Ammon's horn (tissue), 1 donor: ENCODE results near the gene CTNNB1.
"Not testable (repeated sequence)": the region's sequence is repeated elsewhere in the genome, so short reads cannot be mapped to it uniquely, and the experiment has no call there.

Experiments used
- DNase-seq: peaks from one replicate; pipeline ENCODE4 v3.0.0-alpha.2; 2016; ENCODE audit warnings: low spot score

Gene CTNNB1

DNA sequence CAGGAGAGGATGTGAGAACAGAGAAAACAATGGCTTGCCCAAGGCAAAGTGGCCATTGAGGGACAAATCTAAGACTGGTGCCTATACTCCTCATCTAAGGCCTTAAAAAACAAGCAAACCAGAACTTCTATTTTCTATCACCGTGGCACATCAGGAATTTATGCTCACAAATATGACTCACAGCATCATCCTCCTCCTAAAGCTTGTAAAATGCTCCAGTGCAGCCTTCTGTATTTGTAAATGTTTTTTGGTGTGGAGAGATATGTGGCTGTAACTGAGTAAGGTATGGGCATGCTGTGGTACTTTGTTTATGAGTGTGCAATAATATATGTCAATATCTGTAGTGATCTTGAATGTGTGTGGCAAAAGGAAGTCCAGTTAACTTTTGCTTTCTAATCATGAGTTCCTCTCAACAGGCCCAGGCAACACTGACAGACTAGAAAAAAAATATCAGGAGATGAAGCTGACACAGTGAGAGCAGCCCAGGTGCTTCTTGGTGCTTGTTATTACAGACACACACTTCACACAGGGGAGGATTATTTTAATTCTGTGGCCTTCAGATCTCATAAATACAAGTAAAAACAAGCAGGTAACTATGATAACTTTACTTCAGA is 60.3 kb downstream of the CTNNB1 start:
- no peak for DNase-seq

DNA sequence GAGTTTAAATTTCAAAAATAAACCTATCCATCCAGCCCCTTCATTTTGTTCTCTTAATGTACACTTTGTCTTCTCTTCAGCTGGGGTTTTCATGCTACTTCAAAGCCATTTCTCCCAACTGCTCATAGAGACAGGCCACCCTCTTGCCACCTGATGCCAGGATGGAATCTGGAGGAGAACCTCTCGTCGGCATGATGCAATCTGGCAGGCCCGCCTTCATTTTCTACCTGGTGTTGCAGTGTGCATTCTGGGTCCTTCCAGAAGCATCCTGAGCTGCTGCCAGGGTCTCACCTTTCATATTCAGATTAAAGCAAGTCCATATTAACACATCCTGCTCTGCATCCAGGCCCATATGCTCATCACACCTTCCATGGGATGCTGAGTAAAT is 60.8 kb downstream of the CTNNB1 start:
- DNase-seq, result no peak

GRCh38 chr3:41265011-41265545 is 65.8 kb downstream of the CTNNB1 start:
- DNase-seq, result no peak

GRCh38 chr3:41265823-41266273 is 66.5 kb downstream of the CTNNB1 start:
- no peak for DNase-seq

DNA sequence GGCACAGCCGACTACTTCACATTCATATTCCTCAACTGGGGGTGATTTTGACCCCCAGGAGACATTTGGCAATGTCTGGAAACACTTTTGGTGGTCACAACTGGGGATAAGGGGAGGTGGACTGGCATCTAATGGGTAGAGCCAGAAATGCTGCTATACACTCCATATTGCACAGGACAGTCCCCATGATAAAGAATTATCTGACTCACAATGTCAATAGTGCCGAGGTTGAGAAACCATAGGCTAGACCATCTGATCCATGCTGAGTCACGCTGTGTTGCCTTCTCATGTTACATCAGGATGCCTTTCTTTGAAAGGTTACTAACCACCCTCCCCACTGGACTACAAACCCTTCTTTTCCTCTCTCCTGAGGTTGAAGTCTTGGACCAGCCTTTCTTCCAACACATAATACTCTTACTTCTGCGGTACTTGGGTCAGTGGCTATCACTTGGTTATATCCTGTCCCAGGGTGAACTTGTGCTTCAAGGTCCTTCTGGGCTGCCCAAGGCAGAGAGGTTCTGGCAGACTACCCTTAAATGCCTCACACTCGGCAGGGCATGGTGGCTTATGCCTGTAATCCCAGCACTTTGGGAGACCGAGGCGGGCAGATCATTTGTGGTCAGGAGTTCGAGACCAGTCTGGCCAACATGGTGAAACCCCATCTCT is 68.8 kb downstream of the CTNNB1 start:
- no peak for DNase-seq

DNA sequence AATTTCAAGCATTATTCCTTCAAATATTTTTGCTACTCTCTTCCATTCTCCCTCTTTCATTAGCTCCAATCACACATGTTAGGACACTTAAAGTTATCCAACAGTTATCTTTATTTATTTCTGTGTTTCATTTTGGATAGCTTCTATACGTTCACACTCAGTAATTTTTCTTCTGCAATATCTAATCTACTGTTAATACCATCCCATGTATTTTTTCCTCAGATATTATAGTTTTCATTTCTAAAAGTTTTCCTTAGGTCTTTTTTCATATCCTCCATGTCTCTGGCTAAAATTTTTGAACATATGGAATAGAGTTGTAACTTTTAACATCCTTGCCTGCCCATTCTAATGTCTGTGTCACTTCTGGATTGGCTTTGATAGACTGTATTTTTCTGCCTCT is 73.4 kb downstream of the CTNNB1 start:
- no peak for DNase-seq

DNA sequence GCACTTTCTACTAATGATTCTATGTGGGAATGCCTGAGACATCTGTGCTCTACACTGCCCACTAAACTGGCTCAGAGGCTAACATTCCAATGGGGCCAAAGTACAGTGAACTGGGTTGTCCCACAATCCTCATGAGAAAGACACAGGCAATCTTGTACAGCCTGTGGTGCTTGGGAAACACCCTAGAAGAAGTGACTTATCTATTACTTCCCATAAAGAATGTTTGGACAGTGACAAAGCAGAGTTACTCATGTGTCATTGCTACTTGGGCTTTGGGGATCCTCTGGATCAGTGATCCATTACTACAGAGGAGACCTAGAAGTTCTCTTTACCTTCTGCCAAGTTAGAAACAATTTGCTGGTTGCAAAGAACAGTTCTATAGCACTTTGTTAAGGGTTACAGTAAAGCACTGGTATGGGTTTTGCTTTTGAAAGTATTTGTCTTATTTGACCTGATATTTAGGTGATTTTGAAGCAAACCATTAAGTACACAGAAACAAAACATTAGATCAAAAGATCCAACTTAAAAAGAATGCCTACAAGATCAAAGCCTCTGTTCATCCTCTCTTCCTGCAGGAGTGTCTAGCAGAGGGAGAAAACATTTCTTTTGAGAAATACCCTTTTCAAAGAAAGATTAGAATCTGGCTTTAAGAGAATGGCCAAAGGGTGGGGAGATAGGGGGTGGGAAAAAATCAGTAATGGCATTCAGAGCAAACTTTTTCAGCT is 75.8 kb downstream of the CTNNB1 start:
- DNase-seq, result no peak

DNA sequence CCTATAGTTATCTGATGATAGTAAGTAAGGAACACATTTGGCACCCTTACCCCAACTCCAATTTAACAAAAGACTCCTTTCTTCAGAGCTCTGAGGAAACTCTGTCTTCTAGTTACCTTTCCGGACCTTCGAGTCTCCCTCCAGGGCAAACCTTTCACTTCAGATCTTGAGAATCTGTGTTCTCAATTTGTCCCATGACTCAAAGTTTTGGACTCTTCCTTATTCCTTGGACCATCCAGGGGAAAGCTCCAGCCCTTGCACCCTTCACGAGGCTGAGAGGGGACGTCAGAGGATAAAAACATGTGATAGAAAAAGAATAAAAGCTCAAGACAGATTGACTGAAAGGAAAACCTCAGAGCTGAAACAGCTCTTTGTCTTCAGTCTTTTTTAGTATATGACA is 76.9 kb downstream of the CTNNB1 start:
- DNase-seq, result no peak

DNA sequence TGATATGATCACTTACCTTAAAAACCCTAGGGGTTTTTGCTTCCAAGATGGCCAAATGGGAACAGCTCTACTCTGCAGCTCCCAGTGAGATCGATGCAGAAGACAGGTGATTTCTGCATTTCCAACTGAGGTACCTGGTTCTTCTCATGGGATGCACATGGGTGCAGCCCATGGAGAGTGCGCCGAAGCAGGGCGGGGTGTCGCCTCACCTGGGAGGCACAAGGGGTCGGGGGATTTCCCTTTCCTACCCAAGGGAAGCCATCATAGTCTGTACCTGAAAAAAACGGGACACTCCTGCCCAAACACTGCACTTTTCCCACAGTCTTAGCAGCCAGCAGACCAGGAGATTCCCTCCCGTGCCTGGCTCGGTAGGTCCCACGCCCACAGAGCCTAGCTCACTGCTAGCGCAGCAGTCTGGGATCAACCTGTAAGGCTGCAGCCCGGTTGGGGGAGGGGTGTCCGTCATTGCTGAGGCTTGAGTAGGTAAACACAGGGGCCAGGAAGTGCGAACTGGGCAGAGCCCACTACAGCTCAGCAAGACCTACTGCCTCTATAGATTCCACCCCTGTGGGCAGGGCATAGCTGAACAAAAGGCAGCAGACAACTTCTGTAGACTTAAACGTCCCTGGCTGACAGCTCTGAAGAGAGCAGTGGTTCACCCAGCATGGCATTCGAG is 78.6 kb downstream of the CTNNB1 start:
- DNase-seq, result no peak

GRCh38 chr3:41284934-41285333 is 85.6 kb downstream of the CTNNB1 start:
- DNase-seq, result not testable (repeated sequence)

DNA sequence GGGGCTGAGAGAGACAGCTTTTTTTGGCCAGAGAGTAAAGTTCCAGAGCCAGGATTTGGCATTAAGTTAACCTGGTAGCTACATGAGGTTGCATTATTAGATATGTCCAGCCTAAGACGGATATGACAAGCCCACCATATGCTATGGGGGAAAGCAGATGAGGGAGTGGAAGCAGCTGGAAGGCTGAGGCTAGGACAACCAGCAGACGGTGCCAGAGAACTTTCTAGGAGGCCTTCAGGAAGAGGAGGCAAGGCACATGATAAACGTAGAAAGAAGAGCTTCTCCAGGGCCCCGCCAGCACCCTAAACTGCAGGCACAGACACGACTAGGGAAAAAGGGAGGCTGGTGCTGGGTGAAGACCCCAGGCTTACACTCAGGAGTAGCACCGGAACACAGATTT is 87.0 kb downstream of the CTNNB1 start:
- DNase-seq, result no peak

DNA sequence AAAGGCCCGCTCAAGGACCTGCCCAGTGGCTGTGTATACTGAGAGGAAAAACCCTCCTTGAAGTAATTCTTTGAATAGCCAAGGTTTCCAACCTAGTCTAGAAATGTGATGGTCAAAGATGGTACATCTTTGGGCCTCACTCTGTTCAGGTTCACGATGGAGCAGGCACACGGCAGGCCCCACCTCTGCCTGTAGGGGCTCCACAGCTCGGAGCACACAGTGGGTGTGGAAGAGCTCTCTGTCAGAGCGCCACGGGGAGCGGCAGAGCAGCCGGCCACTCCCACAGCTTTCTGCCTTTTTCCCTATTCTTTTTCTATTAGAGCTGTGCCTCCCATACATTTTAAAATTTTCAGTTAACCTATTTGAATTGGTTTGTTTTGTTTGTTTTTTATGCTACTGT is 89.5 kb downstream of the CTNNB1 start:
- no peak for DNase-seq
